ENCODE data around the gene RHOC.

RHOC gene

GRCh38 chr1:112698366-112699310 is 8.3 kb downstream of the RHOC start:
- Histone ChIP-seq H2AFZ (ENCODE audit: low read depth, low read length) (no peak overlapping the region), H3K4me1 (ENCODE audit: insufficient read depth, low read length) (peaks cover 17% of the 10 kb centered on the region), H3K27ac (ENCODE audit: low read length) (no peak overlapping the region), H3K4me3 (ENCODE audit: low read depth in 1 of 2, low read length in 2 of 2) (no peak overlapping the region), H3K9ac (ENCODE audit: low read depth, low read length) (no peak overlapping the region), H3K36me3 (ENCODE audit: insufficient read depth, low read length) (peaks cover 81% of the 10 kb centered on the region), H3K27me3 (ENCODE audit: insufficient read depth, low read length, poor library complexity) (no peaks in the 10 kb centered on the region), H3K4me2 (ENCODE audit: insufficient read depth, low read length) (no peak overlapping the region), H3K79me2 (ENCODE audit: insufficient read depth, low read length) (no peaks in the 10 kb centered on the region), H3K9me3 (ENCODE audit: insufficient read depth, low read length, severe bottlenecking) (no peaks in the 10 kb centered on the region), H4K20me1 (ENCODE audit: insufficient read depth, low read length) (no peaks in the 10 kb centered on the region; the same call in 1 of the 2 replicates)
- DNase-seq (no peak), ATAC-seq (ENCODE audit: insufficient read depth, low read depth) (no peak)
- TF ChIP-seq EZH2 (IDR thresholded peaks at IDR 0.05; ENCODE audit: borderline replicate concordance, low read depth, low read length, severe bottlenecking), result no peak
- TF ChIP-seq CTCF (IDR thresholded peaks at IDR 0.05; ENCODE audit: borderline replicate concordance, extremely low read depth, low read length, poor library complexity, severe bottlenecking), result no peak

GRCh38 chr1:112697781-112698201 is 9.1 kb downstream of the RHOC start:
- TF ChIP-seq EZH2 (IDR thresholded peaks at IDR 0.05; ENCODE audit: borderline replicate concordance, low read depth, low read length, severe bottlenecking) (no peak), CTCF (IDR thresholded peaks at IDR 0.05; ENCODE audit: borderline replicate concordance, extremely low read depth, low read length, poor library complexity, severe bottlenecking) (no peak)
- no peak for ATAC-seq (ENCODE audit: insufficient read depth, low read depth)
- Histone ChIP-seq H3K27ac (ENCODE audit: low read length) (no peak overlapping the region), H3K79me2 (ENCODE audit: insufficient read depth, low read length) (no peaks in the 10 kb centered on the region), H3K9ac (ENCODE audit: low read depth, low read length) (no peak overlapping the region), H3K27me3 (ENCODE audit: insufficient read depth, low read length, poor library complexity) (no peaks in the 10 kb centered on the region), H3K36me3 (ENCODE audit: insufficient read depth, low read length) (peaks cover 89% of the 10 kb centered on the region), H3K4me2 (ENCODE audit: insufficient read depth, low read length) (no peak overlapping the region), H3K9me3 (ENCODE audit: insufficient read depth, low read length, severe bottlenecking) (no peaks in the 10 kb centered on the region), H3K4me3 (ENCODE audit: low read depth in 1 of 2, low read length in 2 of 2) (no peak overlapping the region), H4K20me1 (ENCODE audit: insufficient read depth, low read length) (no peaks in the 10 kb centered on the region; the same call in 1 of the 2 replicates), H2AFZ (ENCODE audit: low read depth, low read length) (no peak overlapping the region), H3K4me1 (ENCODE audit: insufficient read depth, low read length) (peaks cover 15% of the 10 kb centered on the region)
- no peak for DNase-seq

GRCh38 chr1:112696578-112697314 is 10.2 kb downstream of the RHOC start:
- no peaks in the 10 kb centered on the region for H3K27me3 ChIP-seq (ENCODE audit: insufficient read depth, low read length, poor library complexity)
- no peaks in the 10 kb centered on the region for H3K79me2 ChIP-seq (ENCODE audit: insufficient read depth, low read length)
- peaks cover 92% of the 10 kb centered on the region for H3K36me3 ChIP-seq (ENCODE audit: insufficient read depth, low read length)
- peaks cover 7% of the 10 kb centered on the region for H3K4me1 ChIP-seq (ENCODE audit: insufficient read depth, low read length)
- no peak overlapping the region for H2AFZ ChIP-seq (ENCODE audit: low read depth, low read length)
- no peak for TF ChIP-seq EZH2 (IDR thresholded peaks at IDR 0.05; ENCODE audit: borderline replicate concordance, low read depth, low read length, severe bottlenecking)
- TF ChIP-seq CTCF (IDR thresholded peaks at IDR 0.05; ENCODE audit: borderline replicate concordance, extremely low read depth, low read length, poor library complexity, severe bottlenecking), result no peak
- H3K4me2 ChIP-seq (ENCODE audit: insufficient read depth, low read length), result no peak overlapping the region
- ATAC-seq (ENCODE audit: insufficient read depth, low read depth), result no peak
- no peaks in the 10 kb centered on the region for H3K9me3 ChIP-seq (ENCODE audit: insufficient read depth, low read length, severe bottlenecking)
- no peak overlapping the region for H3K27ac ChIP-seq (ENCODE audit: low read length)
- no peak overlapping the region for H3K4me3 ChIP-seq (ENCODE audit: low read depth in 1 of 2, low read length in 2 of 2)
- DNase-seq, result no peak
- H3K9ac ChIP-seq (ENCODE audit: low read depth, low read length), result no peak overlapping the region
- no peaks in the 10 kb centered on the region; the same call in 1 of the 2 replicates for H4K20me1 ChIP-seq (ENCODE audit: insufficient read depth, low read length)

All from DND-41 (cell line).